Measurements from ENCODE around the gene MLYCD.

Gene MLYCD

DNA sequence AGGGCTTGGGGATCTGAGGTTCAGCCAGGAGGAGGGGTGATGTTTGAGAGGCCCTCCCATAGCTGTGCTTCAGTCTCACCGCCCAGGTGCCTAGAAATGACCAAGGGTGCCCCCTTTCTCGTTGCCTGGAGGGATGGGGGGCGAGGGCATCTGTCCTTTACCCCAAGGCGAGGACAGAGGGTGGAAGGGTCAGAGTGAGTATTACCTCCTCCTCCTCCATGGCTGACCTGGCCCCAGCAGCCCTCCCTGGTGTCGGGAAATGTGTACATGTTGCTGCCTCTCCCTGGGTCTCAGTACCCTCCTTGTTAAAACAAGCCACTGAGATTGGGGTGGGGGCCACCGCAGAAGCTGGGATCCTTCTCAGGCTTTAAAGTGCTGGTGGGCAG is 71.5 kb downstream of the MLYCD start:
- DNase-seq (ENCODE audit: low spot score): no peak

DNA sequence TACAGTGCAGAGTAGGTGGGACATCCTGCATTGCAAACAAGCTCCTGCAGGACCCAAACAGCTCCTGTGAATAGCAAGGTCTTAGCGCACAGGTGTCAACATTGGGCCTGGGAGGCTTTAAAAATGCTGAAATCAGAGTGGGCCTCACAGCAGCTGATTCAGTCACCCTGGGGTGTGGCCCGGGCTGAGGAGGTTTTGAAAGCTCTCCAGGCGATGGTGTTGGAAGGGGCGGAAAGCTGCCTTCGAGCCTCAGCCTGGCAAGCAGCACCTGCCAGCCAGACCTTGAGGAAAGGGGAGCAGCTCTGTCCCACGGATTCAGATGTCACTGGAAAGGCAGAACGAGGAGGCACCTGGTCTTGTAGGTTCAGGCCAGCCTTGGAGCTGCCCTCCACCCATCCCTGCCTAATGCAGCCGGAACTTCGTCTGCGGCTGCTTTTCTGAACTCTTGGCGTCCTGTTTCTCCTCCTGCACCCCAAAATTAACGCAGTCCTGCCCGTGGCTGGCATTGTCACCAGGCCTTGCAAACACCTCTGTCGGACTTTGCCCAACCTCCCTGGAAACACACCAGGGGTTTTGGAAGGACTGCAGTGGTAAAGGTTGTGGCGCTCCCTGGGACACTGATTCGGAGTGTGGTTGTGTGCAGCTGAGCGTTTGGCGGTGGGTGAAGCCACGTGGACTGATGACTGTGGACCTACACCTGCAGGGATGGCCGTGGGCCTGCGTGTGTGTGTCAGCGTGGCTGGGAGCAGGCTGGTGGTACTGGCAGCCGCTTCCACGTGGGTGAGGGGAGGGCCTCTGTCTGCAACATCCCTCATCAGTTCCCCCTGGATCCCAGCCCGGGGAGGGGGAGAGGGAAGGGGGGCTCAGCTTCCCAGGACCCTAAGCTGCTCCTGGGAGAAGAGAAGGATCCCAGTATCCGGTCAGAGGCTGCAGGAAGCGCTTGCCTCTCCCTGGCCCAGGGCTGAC is 72.5 kb downstream of the MLYCD start:
- no peak for DNase-seq (ENCODE audit: low spot score)

DNA sequence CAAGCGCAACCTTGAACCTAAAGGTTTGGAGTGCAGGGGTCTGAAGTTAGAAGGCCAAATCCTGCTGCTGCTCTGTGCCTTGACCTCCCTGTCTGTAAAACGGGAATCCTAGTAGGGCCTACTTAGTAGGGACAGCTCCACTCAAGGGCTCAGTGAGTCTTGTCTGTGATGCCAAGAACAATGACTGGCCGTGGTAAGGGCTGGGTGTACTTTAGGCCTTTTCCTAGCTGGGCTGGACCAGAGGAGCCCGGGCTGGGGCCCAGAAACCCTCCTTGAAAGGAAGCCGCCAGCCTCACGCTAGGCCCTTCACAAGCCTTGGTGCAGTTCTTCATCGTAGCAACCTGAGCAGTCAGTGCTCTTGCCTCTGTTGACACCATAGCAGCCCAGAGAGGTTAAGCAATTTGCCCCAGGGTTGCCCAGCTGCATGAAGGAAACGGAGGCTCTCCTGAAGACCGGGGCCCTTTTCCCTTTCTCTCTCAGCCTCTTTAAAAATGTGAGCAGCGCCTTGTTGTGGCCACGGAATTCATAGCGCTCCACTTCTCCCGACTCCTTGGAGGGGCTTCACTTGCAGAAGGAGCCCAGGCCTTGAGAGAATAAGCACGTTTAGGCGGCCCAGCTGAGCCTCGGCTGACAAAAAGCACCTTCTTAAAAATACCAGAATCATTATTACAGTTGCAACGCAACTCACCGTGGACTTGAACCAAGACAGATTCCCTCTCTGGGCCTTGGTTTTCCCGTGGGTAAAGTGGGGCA is 73.5 kb downstream of the MLYCD start:
- DNase-seq (ENCODE audit: low spot score): no peak

DNA sequence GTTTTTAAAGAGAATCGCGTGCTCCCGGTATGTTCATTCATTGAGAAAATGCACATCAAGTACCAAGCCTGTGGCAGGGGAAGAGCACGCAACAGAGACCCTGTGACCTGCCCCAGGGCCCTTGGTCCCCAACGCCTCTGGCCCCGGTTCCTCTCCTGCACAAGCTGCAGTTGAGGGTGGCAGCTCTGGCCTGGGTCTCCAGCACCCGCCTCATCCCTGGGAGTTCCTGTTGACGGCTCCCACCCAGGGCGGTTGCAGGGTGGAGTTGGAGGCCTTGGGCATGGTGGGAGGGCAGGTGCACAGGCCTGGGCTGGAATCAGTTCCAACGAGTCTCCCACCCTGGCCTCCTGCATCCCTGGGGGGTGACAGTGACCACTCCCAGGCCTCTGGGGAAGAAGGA is 74.2 kb downstream of the MLYCD start:
- DNase-seq (ENCODE audit: low spot score): no peak

DNA sequence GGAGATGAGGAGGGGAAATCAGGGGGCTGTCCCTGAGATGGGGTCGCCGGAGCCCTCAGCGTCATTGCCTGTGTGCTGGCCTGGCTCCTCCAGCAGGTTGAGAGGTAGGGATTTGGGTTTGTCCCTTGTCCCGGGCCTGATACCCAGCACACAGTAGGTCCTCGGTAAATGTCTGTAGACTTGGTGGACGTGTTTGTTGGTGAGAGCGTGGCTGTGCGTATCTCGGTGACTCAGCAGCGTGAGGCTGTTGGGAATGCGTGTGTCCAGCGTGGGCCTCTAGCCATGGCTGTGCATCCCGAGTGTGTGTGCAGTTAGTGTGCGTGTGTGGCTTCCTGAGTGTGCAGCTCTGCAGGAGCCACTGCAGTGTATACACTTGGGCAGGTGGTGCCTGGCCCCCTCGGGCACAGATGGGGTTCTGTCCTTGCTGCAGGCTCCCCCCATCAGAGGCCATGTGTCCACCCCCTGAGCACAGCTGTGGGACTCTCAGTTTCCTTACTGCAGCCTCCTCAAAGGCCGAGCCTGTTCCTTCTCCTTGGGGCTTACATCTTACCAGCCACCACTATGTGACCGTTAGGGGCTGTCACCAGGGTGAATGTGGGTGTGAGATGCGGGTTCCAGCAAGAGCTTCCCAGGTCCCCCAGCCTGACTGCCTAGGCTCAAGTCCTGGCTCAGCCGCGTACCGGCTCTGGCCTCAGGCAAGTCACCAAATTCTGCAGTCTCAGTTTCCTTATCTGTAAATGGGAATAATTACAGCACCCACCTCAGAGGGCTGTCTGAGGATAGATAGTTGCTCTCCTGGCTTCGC is 74.9 kb downstream of the MLYCD start:
- DNase-seq (ENCODE audit: low spot score): no peak

DNA sequence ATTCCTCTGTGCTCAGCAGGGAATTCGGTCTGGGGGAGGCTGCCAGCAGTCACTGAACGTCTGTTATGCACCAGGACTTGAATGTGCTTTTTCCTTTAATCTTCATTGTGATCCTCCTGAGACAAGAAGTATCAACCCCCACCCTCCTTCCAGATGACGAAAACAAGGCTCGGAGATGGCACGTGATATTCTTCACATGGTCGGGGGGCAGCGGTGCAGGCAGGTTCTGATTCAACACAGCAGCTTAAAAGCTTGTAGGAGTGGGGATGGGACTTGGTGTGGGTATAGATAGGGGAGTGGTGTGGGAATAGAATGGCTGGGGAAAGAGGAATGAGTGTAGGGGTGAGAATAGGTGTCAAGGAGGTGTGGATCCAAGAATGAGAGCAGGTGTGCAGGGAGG is 75.6 kb downstream of the MLYCD start:
- no peak for DNase-seq (ENCODE audit: low spot score)

DNA sequence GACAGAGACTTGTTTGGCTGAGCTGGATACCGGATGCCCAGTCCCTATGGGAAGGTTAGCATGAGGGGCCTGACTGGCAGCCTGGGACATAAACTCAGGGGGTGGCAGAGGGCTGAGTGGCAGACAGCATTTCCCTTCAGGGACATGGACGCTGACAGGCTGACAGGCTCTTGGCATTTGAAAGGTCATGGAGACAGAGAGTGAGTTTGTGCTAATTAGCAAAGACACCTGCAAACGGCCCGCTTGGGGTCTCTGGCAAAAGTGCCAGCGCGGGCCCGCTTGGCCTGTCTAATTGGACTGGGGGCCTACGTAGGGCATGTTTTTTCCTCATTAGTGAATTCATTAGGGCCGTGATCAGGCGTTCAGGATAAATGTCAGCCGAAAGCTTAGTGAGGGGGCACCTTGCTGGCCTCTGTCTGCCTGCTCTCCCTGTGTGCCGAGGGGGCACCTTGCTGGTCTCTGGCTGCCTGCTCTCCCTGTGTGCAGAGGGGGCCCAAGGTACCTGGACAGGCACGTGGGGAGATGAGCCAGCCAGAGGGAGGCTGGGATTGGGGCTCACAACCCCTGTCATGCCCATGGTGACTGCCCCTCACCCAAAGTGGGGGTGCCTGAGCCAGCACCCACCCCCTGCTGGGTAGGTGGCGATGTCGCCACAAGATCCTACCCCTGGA is 76.8 kb downstream of the MLYCD start:
- no peak for DNase-seq (ENCODE audit: low spot score)

All from left forelimb (tissue), 1 donor.